Caki2 (cell line): ENCODE results near the gene ARHGEF12. TPM values are rescaled to one million over a fixed set of nuclear protein-coding genes. Genes with fewer than 3 reads are reported as not detected.

Experiments
- DNase-seq: peaks from one replicate; pipeline ENCODE4 v3.0.0-alpha.2; 2015; ENCODE audit warnings: low read depth
- in situ Hi-C: cut with HindIII; loops from 2 replicates; pipeline ENCODE4 v1.10.0; 2016; ENCODE audit warnings: low sequenced_read_pairs, low pct_unique_long_range_greater_than_20kb, mixed read lengths
- total RNA-seq: library from RNA; depleted of rRNA; stranded (reverse); fragments of >200 nt; shearing (Covaris generic); gene quantifications from 2 replicates; pipeline ENCODE4 v1.2.3, GENCODE V29; 2014; ENCODE audit warnings: low replicate concordance

ARHGEF12 gene
- total RNA-seq, 1 experiment from 2014 or later, result 15.1 TPM

DNA sequence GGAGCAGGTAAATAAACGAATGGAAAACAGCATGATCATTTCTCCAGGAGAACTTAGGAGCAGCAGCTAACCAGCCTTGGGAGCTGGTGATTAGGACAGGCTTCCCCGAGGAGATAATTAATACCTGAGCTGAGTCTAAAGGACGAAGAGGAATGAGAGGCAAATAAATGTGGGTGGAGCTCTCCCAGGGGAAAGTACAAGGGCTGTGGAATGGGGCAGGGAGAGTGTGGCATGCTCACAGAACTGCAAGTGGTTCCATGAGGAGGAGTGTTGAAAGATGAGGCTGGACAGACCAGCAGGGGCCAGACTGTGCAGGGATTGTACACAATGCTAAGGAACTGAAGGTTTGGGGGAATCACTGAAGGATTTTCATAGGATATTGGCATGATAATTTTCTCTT, 25.3 kb upstream of the ARHGEF12 start:
- in situ Hi-C loops, result no loop called here
- no peak for DNase-seq

DNA sequence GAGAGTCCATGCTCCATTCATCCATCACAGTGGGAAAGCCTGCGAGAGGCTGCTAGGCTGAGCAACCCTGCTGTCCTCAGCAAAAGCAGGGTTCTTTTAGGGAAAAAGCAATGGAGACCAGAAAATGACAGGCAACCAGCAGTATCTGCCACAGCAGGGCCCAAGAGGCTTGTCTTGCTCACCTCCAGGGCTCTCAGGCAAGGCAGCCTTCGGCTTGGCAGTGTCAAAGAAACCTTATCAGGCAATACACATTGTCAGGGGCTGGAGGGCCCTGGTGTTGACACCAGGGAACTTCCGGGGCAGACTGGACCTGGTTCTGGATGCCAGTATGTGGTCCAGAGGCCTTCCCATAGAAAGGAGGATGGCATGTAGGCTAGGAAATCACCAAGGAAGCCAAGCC, 21.4 kb upstream of the ARHGEF12 start:
- in situ Hi-C loops, result no loop called here
- DNase-seq, result no peak

DNA sequence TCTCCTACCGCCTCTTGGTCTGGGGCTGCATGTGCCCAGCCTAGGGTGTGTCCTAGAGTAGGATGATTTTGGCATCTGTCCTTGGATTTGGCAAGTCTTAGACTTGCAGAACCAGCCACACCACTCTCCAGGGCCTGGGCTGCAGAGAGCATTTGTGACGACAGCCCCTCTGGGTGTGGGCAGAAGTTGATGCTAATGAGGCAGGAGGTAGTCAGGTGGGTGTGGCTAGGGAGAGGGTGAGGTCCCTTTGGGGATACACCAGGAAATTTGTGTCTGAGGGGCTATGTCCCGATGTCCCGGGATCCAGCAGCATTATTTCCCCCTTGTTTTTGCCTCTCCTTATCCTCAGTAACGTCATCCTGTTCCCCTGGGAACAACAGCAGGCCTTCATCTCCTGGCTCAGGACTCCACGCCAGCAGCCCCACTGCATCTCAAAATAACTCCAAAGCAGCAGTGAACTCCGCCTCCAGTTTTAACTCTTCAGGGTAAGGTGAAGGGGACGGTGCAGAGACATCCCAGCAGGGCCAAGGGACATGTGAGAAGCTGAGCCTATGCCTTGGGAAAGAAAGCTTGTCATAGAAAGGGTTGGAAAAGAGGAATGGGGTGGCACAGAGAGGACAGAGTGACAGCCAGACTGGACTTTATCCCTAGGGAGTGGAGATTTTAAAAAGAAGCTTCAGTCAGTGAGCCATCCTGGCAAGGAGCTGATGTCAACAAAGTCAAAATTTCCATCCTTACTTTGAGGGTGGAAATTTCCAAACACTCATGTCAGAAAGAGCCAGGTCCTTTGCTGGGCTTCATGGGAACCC, 19.1 kb upstream of the ARHGEF12 start:
- no peak for DNase-seq
- in situ Hi-C loops, result no loop called here

DNA sequence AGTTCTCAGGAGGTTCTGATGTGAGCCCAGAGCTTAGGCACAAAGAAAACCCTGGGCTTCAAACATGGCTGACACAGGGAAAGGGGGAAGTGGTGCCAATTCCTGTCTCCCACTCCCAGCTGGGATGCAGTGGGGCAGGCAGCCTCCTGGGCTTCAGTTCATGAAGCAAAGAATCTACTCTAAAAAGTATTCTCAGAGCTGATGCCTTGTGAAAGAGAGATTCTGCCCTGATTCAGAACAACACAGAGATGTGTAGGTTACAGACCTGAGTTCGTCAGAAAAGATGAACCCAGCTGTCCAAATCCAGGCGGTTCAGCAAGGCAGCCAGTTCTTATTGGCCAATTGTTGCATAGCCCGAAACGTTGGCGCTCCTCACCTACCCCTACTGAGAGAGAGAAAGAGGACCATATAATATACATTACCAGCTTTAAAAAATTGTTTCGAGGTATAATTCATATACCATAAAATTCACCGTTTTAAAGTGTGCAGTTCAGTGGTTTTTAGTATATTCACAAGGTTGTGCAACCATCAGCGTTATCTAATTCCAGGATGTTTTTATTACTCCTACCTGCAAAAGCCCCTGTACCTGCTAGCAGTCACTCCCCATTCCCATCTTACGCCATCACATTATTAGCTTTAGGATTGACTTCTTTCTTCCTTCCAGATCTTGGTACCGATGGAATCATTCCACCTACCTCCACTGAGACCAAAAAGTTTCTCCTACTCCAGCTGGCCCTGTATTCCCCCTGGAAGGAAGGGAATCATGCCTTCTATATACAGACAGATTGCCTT, 18.3 kb upstream of the ARHGEF12 start:
- in situ Hi-C loops, result no loop called here
- no peak for DNase-seq

DNA sequence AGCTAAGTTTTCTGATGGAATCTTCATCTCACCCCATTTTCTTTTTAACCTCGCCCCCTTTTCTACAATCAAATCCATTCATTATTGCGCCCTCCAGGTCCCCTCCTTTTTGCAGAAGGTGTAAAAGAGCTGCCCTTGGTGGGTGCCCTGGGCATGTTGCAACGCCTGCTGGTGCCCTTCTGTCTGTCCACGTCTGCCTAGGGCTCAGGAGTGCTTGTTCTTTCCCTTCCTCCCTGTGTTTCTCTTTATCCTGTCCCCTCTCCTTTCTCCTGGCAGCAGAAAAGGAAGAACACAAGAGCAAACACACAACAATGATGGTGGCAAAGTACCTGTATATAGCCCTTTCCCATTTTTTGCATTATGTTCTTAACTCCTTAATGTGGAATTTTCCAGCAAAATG, 17.3 kb upstream of the ARHGEF12 start:
- in situ Hi-C loops, result no loop called here
- no peak for DNase-seq

GRCh38 chr11:120324932-120325810, 11.0 kb upstream of the ARHGEF12 start, which contains the start of gene TLCD5:
Gene TLCD5, plus strand, starts transcription at chr11:120325299. Its CDS starts 2,143 bp downstream, at chr11:120327442.
- DNase-seq, result peak; percentile 68
- in situ Hi-C loops, result no loop called here

DNA sequence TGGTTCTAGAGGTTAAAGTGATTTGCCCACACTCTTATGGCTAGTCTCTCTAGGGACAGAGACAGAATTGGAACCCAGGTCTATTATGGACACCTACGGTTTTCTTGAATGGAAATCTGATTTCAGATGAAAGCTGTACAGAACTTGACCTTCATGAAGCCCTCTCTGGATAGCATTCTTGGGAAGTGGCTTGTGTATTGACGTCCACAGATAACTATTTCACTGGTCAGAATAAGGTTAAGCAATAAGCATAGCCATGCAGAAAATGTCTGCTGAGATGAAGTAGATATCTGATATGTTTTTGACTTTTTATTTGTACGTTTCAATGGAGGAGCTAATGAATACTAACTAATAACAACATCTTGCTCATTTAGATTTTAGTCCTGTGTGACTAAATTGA, 10.0 kb upstream of the ARHGEF12 start:
- no peak for DNase-seq
- in situ Hi-C loops, result no loop called here

- in situ Hi-C loops, result no loop called here
- DNase-seq, result no peak
These were observed 9.3 kb upstream of the ARHGEF12 start for GRCh38 chr11:120326845-120327281.

DNA sequence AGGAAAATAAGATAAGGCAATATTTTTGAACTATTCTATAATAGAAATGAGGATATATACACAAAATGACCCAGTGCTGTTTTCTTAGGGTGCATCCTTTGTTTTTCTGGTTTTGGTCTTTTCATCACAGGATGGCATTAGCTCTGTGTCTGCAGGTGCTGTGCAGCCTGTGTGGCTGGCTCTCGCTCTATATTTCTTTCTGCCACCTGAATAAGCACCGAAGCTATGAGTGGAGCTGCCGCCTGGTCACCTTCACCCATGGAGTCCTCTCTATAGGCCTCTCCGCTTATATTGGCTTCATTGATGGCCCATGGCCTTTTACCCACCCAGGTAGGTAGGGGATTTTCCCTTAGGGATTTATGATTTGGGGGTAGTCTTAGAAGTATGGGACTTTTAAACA, 8.9 kb upstream of the ARHGEF12 start:
- in situ Hi-C loops, result no loop called here
- no peak for DNase-seq

DNA sequence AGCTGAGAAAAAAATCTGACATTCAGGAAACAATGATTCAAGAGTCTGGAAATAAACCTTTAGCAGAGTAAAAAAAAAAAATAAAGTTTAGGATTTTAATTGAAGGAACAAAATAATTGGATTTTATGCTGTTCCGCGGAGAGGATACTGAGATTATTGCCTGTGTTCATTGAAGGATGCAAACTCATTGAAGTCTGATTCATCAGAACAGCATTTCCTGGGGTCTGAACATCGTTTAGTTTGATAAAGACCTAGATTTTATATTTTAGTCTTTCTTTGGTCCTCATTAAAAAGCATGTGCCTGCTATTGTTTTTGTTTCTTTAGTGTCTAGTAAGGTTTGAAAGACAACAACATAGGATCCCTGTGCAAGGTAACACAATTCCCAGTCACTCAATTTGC, 6.7 kb upstream of the ARHGEF12 start:
- in situ Hi-C loops, result no loop called here
- DNase-seq, result no peak

DNA sequence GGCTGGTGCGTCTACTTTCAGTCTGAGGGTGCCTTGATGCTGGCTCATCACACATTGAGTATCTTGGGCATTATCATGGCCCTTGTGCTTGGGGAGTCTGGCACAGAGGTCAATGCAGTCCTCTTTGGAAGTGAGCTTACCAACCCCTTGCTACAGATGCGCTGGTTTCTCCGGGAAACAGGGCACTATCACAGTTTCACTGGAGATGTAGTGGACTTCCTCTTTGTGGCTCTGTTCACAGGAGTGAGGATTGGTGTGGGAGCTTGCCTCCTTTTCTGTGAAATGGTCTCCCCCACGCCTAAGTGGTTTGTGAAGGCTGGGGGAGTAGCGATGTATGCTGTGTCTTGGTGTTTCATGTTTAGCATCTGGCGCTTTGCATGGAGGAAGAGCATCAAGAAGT, 6.2 kb upstream of the ARHGEF12 start:
- in situ Hi-C loops, result no loop called here
- no peak for DNase-seq

- no peak for DNase-seq
- in situ Hi-C loops, result no loop called here
These were observed 4.8 kb upstream of the ARHGEF12 start for GRCh38 chr11:120331301-120331996.

DNA sequence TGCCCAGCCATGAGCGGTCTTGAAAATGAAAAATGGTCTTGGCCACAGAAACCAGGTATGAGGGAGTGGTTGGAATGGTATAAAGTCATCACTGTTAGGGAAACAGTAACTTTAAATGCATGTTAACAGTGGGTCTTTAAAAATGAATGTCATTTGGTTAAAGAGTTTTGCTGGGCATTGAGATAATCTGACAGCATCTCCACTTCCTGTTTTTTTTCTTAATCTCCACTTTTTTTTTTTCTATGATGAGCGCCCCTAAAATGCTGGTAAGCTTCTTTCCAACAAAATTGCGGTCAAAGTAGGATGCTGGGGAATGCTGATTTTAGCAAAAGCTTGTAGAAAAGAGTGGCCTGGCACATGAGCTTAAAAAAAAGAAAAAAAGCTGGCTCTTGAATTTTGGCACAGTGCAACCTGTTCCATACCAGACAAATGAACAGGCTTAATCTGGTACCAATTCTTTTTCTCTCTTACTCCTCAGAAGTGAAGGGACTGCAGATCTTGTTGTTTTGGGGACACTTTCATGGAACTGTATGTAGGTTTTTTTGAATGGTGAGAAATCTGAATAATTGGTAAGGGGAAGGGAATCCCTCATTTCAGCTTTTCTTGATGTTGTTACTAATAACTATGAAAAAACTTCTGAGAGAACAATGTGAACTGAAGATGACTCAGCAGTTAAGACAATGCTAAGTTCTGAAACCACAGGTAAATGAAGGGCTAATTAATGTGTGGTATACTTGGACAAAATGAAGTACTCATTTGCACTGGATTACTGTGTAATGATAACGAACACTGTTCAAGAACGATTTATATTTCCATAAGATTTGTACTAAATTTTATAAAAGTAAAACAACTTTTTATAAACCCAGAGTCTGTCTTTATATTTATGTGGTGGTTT, 3.1 kb upstream of the ARHGEF12 start:
- in situ Hi-C loops, result no loop called here

GRCh38 chr11:120333801-120334200, 2.4 kb upstream of the ARHGEF12 start:
- in situ Hi-C loops, result no loop called here
- DNase-seq, result no peak

More for the DNA sequence above, 3.1 kb upstream of the ARHGEF12 start:
- no peak for DNase-seq

DNA sequence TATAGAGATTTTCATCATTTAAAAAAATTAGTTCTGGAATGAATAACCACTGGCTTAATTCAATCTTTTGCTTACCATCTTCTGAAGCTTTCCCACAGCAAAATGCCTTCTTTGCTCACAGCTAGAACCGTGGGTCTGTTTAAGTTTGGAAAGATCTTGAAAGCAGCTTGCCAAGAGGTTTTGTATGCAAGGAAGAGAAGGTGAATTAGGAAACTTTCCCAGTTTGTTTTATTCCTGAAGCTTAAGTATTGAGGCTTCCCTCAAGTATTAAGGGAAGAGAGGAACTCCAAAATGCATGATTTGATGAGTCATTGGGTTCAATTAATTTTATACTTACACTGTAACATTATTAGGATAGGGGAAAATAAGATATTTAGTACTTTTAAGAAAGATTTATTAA, 1.9 kb upstream of the ARHGEF12 start:
- DNase-seq, result no peak
- in situ Hi-C loops, result no loop called here

DNA sequence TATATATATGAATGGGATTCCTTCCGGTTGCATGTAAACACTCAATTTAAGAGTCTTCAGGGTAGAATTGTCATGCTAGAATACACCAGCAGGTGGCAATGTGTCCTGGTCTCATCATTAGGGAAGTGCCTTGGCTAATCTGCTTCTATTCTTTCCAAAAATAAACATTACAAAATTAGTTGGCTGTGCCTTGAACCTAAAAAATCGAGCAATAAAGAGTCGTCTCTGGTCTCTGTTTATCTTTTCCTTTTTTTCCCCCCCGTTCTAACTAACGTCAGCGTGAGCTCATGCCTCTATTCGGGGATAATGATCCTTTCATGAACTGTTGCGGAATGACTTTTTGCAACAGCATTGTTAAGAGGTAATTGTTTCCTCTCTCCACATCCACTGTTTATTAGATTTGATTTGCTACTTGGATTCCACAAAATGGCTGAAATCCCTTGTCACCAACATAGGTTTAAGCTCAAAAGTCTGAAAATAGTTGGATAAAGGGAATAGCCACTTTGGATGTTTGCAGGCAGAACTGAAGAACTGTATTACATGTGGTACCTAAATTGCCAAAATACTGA, 1.2 kb upstream of the ARHGEF12 start:
- DNase-seq, result peak; percentile 75
- in situ Hi-C loops, result no loop called here

DNA sequence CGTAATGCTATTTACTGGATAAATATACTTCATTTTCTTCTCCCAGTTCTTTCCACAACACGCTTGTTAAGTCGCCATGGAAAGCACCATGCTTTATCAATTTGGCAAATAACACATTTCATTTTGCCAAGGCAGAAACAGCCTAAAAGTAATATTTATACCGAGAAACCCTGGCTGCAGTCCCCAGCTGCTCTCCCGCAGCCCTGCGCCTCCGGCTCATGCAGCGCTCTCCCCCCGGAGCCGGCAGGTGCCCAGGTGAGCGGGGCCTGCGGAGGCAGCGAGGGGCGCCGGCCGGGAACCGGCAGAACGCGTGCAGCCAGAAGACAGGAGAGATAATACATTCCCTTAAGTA, 681 bp upstream of the ARHGEF12 start:
- in situ Hi-C loops, result no loop called here
- DNase-seq, result no peak
